Nephron progenitor cell (in vitro differentiated cells): Measurements from ENCODE around the gene HSPA12B.

Experiments
- DNase-seq: peaks from one replicate; pipeline ENCODE4 v3.0.0; 2021
- H3K27ac Mint-ChIP-seq: 2 replicates; pipeline ENCODE4 v1.8.0; 2021; ENCODE audit warnings: mild to moderate bottlenecking, moderate library complexity, mixed read lengths
- H3K27me3 Mint-ChIP-seq: 2 replicates; pipeline ENCODE4 v1.8.0; 2021; ENCODE audit warnings: mild to moderate bottlenecking, low read depth, mixed read lengths; ENCODE audit not compliant: poor library complexity
- H3K36me3 Mint-ChIP-seq: 2 replicates; pipeline ENCODE4 v1.8.0; 2021; ENCODE audit warnings: low read depth, mixed read lengths
- H3K4me1 Mint-ChIP-seq: 2 replicates; pipeline ENCODE4 v1.8.0; 2021; ENCODE audit warnings: mixed read lengths
- H3K4me3 Mint-ChIP-seq: 2 replicates; pipeline ENCODE4 v1.8.0; 2021; ENCODE audit warnings: mild to moderate bottlenecking, moderate library complexity, mixed read lengths
- H3K9me3 Mint-ChIP-seq: 2 replicates; pipeline ENCODE4 v1.8.0; 2021; ENCODE audit warnings: mild to moderate bottlenecking, moderate library complexity, mixed read lengths
- TF ChIP-seq, protein P1 (sequence below): fragments of 200-600 bp; sonication (generic); IDR thresholded peaks from 2 replicates; pipeline ENCODE4 v1.5.0; 2021; ENCODE audit warnings: antibody characterized with exemption

HSPA12B gene

DNA sequence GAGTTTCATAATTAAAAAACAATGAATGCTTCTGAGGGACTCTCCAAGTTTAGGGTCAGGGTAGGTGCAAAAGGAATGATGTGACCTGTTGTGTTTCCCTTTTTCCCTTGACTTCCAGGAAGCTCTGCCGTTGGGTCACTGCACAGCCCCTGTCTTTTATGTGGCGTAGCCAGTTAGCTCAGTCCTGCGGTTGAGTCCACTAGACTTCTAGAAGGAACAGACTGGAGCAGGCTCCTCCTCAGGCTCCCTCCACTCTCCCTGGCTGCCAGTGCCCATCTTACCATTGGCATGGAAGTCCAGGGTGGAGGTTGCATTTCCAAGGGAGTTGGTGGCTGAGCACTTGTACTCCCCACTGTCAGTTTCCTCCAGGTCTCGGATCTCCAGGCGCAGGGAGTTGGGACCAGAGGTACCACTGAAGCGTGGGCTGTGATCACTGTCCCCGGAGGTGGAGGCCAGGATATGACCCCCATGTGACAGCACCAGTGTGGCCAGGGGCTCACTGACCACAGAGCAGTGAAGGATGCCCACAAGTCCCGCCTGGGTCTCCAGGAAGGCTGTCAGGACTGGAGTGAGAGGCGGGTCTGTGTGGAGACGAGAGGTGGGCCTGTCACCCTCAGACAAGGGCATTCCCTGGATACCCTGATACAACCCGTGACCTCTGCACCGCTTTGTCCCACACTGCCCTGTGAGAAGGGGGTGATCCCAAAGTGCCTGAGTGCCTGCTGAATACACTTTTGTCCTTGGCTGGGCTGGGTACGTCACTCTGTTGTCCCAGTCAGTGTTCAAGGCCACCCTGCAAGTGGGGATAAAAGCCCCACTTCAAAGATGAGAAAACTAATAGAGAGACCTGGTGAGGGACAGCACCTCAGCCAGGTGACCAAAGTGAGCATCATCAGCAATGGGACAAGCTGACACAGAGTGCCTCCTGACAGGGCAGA is 31.2 kb upstream of the HSPA12B start:
- no peak overlapping the region for H3K27ac Mint-ChIP-seq
- TF ChIP-seq, protein P1, sequence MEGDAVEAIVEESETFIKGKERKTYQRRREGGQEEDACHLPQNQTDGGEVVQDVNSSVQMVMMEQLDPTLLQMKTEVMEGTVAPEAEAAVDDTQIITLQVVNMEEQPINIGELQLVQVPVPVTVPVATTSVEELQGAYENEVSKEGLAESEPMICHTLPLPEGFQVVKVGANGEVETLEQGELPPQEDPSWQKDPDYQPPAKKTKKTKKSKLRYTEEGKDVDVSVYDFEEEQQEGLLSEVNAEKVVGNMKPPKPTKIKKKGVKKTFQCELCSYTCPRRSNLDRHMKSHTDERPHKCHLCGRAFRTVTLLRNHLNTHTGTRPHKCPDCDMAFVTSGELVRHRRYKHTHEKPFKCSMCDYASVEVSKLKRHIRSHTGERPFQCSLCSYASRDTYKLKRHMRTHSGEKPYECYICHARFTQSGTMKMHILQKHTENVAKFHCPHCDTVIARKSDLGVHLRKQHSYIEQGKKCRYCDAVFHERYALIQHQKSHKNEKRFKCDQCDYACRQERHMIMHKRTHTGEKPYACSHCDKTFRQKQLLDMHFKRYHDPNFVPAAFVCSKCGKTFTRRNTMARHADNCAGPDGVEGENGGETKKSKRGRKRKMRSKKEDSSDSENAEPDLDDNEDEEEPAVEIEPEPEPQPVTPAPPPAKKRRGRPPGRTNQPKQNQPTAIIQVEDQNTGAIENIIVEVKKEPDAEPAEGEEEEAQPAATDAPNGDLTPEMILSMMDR, result no peak
- no peaks in the 10 kb centered on the region for H3K36me3 Mint-ChIP-seq
- H3K4me3 Mint-ChIP-seq, result no peak overlapping the region
- no peaks in the 10 kb centered on the region for H3K4me1 Mint-ChIP-seq
- H3K9me3 Mint-ChIP-seq, result no peaks in the 10 kb centered on the region
- no peak for DNase-seq
- peaks cover 5% of the 10 kb centered on the region for H3K27me3 Mint-ChIP-seq

DNA sequence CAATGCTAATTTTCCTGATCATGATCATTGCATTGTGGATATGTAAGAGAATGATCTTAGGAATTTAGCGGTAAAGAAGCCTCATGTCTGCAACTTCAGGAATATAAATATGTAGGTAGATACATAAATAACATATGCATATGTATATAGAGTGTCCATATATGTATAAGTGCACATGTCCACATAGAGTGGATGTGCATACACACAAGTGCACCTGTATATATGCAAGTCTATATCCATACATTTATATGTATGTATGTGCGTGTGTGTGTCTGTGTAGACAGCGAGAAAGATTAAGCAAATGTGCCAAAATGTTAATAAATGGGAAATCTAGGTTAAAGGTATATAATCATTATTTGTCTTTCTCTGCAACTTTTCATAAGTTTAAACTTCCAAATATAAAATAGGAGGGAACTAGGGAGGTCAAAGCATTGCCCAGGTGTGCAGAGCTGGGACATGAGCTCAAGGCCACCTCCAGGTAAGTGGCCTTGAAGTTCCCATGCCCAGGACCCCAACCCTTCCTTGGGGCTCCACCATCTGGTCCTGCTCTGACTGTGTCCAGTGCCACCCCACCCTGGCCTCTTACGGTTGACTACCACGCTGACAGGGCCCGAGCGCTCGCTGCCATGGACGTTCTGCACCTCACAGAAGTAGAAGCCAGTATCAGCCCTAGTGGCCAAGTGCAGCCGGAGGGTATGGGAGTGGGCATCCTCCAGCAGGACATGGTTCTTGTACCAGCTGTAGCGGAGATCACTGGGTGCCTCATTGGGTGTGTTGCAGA is 29.7 kb upstream of the HSPA12B start:
- no peak overlapping the region for H3K4me3 Mint-ChIP-seq
- no peak overlapping the region for H3K27ac Mint-ChIP-seq
- no peak for DNase-seq
- H3K4me1 Mint-ChIP-seq, result no peaks in the 10 kb centered on the region
- peaks cover 5% of the 10 kb centered on the region for H3K27me3 Mint-ChIP-seq
- H3K36me3 Mint-ChIP-seq, result no peaks in the 10 kb centered on the region
- no peaks in the 10 kb centered on the region for H3K9me3 Mint-ChIP-seq
- TF ChIP-seq, protein P1, result no peak

DNA sequence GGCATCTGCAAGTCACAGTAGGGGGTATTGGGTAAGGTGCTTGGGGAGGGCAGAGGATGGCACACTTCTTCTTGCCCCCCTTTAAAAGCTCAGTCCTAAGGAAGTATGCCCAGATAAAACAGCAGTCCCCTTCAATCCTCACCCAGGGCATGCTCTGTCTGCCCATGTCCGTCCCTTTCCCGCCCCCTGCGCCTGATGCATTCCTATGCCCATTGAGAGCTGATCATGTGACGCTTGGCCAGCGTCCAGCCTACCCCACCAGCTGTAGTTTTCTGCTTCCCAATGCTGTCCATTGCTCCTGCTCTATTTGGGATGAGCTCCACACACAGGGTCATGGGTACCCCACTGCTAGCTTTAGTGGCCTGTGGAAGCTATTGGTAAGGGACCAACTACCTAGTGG is 28.4 kb upstream of the HSPA12B start:
- no peaks in the 10 kb centered on the region for H3K36me3 Mint-ChIP-seq
- H3K27me3 Mint-ChIP-seq, result peaks cover 5% of the 10 kb centered on the region
- no peaks in the 10 kb centered on the region for H3K9me3 Mint-ChIP-seq
- no peak for DNase-seq
- H3K27ac Mint-ChIP-seq, result no peak overlapping the region
- no peak overlapping the region for H3K4me3 Mint-ChIP-seq
- TF ChIP-seq, protein P1, result no peak
- no peaks in the 10 kb centered on the region for H3K4me1 Mint-ChIP-seq

DNA sequence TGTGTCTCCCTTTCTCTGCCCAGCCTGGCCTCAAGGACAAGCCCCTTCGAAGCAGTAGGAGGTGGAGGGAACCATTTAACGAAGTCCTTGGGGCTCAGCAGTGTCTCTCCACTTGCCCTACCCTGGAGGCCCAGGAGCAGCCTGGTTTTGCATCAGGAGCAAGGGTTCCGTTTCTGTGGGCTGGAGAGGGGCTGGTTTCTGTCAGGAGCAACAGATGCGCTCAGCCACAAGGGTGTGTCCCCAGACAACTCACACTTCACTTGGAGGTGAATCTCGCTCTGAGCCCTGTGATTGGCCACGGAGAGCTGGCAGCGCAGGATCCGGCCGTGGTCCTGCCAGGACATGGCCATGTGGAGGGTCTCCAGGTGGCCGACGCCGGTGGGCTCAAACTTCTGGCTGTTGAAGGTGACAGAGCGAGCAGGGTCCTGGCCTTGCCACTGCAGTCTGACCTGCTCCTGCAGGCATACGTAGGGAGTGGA is 27.0 kb upstream of the HSPA12B start:
- no peaks in the 10 kb centered on the region for H3K4me1 Mint-ChIP-seq
- H3K9me3 Mint-ChIP-seq, result no peaks in the 10 kb centered on the region
- TF ChIP-seq, protein P1, result no peak
- H3K4me3 Mint-ChIP-seq, result no peak overlapping the region
- H3K36me3 Mint-ChIP-seq, result no peaks in the 10 kb centered on the region
- H3K27me3 Mint-ChIP-seq, result peaks cover 5% of the 10 kb centered on the region
- H3K27ac Mint-ChIP-seq, result no peak overlapping the region
- DNase-seq, result no peak

DNA sequence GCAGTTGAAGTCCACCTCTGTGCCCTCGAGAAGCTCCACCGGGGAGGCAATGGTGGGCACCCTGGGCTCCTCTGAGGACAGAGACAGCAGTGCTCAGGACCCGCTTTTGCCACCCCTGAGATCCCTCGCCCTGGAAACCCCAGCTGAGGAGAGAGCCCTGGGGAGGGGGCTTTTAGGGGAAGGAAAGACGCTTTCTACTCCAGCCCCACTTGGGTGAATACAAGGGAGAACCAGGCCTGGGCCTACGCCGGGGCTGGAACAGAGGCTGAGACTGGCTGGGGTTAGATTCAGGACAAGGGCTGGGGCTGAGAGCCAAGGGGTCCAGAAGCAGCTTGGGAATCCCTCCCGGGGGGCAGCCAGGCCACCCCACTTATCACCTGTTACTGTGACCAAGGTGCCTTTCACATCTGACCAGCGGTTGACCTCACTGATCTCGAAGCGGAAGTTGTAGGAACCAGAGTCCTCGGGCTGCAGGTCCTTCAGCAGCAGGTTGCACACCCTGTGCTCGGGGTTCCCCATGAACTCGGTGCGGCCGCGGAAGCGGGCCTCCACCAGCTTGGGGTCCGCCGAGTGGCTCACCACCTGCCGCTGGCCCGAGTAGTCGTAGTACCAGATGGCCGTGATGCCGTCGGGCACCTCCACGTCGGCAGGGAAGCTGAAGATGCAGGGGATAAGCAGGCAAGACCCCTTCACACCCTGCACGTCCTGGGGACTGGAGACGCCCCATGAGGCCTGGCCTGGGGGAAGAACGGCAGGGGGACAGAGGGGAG is 26.3 kb upstream of the HSPA12B start:
- Mint-ChIP-seq H3K27me3 (peaks cover 5% of the 10 kb centered on the region), H3K36me3 (no peaks in the 10 kb centered on the region), H3K27ac (no peak overlapping the region), H3K4me3 (no peak overlapping the region), H3K4me1 (no peaks in the 10 kb centered on the region), H3K9me3 (no peaks in the 10 kb centered on the region)
- DNase-seq, result no peak
- TF ChIP-seq, protein P1, result no peak
